H1 (cell line): ENCODE results near the gene ARMC9. TPM values are rescaled to one million over a fixed set of nuclear protein-coding genes. Genes with fewer than 3 reads are reported as not detected.

Experiments used
- CTCF ChIA-PET: fragments of 300-600 bp; sonication (Branson Sonifier 250); formaldehyde crosslinking; loops from one replicate; lab custom pipeline; 2021; ENCODE audit not compliant: partially characterized antibody; lab: Charles Lee
- POLR2A ChIA-PET: fragments of 300-600 bp; sonication (Branson Sonifier 250); formaldehyde crosslinking; loops from one replicate; lab custom pipeline; 2021; ENCODE audit warnings: inconsistent platforms; ENCODE audit not compliant: partially characterized antibody; lab: Charles Lee
- DNase-seq, 2 experiments: peaks; one replicate each; pipeline versions ENCODE4 v3.0.0 to v3.0.0-alpha.2; 2010 to 2022; ENCODE audit warnings: low spot score in 2 of 2, low read depth in 1 of 2, mixed read lengths in 1 of 2
- FAIRE-seq: peaks from 2 replicates; lab custom pipeline; 2011; peaks lifted over from hg19 to GRCh38; lab: Jason Lieb, UNC
- H2AFZ ChIP-seq: 2 replicates; pipeline ENCODE4 v1.8.1; 2012; ENCODE audit warnings: low read length, inconsistent platforms
- H2AK5ac ChIP-seq: 2 replicates; pipeline ENCODE4 v1.6.1; 2013; ENCODE audit warnings: low read depth, low read length
- H2BK120ac ChIP-seq: replicated peaks from 2 replicates; pipeline ENCODE3; 2013; ENCODE audit warnings: low read depth, low read length, inconsistent platforms
- H2BK12ac ChIP-seq: 2 replicates; pipeline ENCODE4 v1.6.1; 2013; ENCODE audit warnings: low read depth, low read length
- H2BK15ac ChIP-seq: 2 replicates; pipeline ENCODE4 v1.6.1; 2013; ENCODE audit warnings: low read length
- H2BK20ac ChIP-seq: 2 replicates; pipeline ENCODE4 v1.6.1; 2013; ENCODE audit warnings: low read length
- H2BK5ac ChIP-seq: 2 replicates; pipeline ENCODE4 v1.6.1; 2013; ENCODE audit warnings: low read depth, low read length
- H3K14ac ChIP-seq: 2 replicates; pipeline ENCODE4 v1.6.1; 2013; ENCODE audit warnings: inconsistent platforms; ENCODE audit not compliant: insufficient read length
- H3K18ac ChIP-seq: 2 replicates; pipeline ENCODE4 v1.6.1; 2013; ENCODE audit warnings: low read length; ENCODE audit errors: extremely low read depth
- H3K23ac ChIP-seq: 2 replicates; pipeline ENCODE4 v1.6.1; 2013; ENCODE audit warnings: inconsistent platforms; ENCODE audit not compliant: insufficient read length
- H3K23me2 ChIP-seq: 2 replicates; pipeline ENCODE4 v1.6.1; 2013; ENCODE audit warnings: low read depth, low read length
- H3K27ac ChIP-seq: 2 replicates; pipeline ENCODE4 v1.6.1; 2011; ENCODE audit warnings: low read depth, low read length, inconsistent platforms
- H3K27me3 ChIP-seq, 4 experiments: replicated peaks in 1 of 4; 1 replicate in 1 of 4; 2 replicates in 3 of 4; pipeline versions ENCODE4 v1.6.1 to v1.8.1; 2011 to 2013; ENCODE audit warnings: low read length in 3 of 4, mild to moderate bottlenecking in 3 of 4, inconsistent platforms in 2 of 4, mixed read lengths in 2 of 4, moderate library complexity in 1 of 4; ENCODE audit not compliant: control insufficient read depth in 3 of 4, insufficient read depth in 3 of 4; ENCODE audit errors: extremely low read depth in 1 of 4
- H3K36me3 ChIP-seq, 4 experiments: 2 replicates each; pipeline versions ENCODE4 v1.6.1 to v1.8.1; 2011 to 2013; ENCODE audit warnings: mild to moderate bottlenecking in 4 of 4, low read length in 3 of 4, moderate library complexity in 2 of 4, control low read depth in 1 of 4, inconsistent platforms in 1 of 4; ENCODE audit not compliant: insufficient read depth in 4 of 4, control insufficient read depth in 2 of 4
- H3K4ac ChIP-seq: replicated peaks from 2 replicates; pipeline ENCODE3; 2013; ENCODE audit warnings: low read length, low read depth, mixed read lengths, inconsistent platforms; ENCODE audit not compliant: insufficient read length
- H3K4me1 ChIP-seq, 4 experiments: replicated peaks in 1 of 4; 1 replicate in 1 of 4; 2 replicates in 3 of 4; pipeline versions ENCODE4 v1.6.1 to v1.8.1; 2011 to 2013; ENCODE audit warnings: low read length in 3 of 4, inconsistent platforms in 2 of 4, mixed read lengths in 1 of 4; ENCODE audit not compliant: insufficient read depth in 4 of 4, control insufficient read depth in 3 of 4
- H3K4me2 ChIP-seq, 2 experiments: 2 replicates each; pipeline versions ENCODE4 v1.6.1 to v1.8.1; 2011 to 2013; ENCODE audit warnings: low read depth in 2 of 2, low read length in 2 of 2, control low read depth in 1 of 2, inconsistent platforms in 1 of 2, mild to moderate bottlenecking in 1 of 2; ENCODE audit not compliant: insufficient read depth in 1 of 2
- H3K4me3 ChIP-seq, 4 experiments: fragments of 200-600, 300-600 bp in 1 of 4; sonication (generic), shearing (Covaris generic), sonication (Bioruptor Twin) in 1 of 4; 2 replicates each; pipeline versions ENCODE4 v1.5.1 to v1.8.1; 2011 to 2016; ENCODE audit warnings: low read length in 4 of 4, low read depth in 3 of 4, control low read depth in 2 of 4, inconsistent platforms in 2 of 4, mild to moderate bottlenecking in 2 of 4, mixed read lengths in 1 of 4, moderate library complexity in 1 of 4; ENCODE audit not compliant: insufficient read depth in 2 of 4; ENCODE audit errors: extremely low read depth in 1 of 4
- H3K56ac ChIP-seq: replicated peaks from 2 replicates; pipeline ENCODE3; 2013; ENCODE audit warnings: low read depth, mild to moderate bottlenecking, mixed read lengths, low read length, inconsistent platforms; ENCODE audit not compliant: insufficient read length
- H3K79me1 ChIP-seq: 2 replicates; pipeline ENCODE4 v1.6.1; 2013; ENCODE audit warnings: low read depth, low read length, control low read depth
- H3K79me2 ChIP-seq, 2 experiments: 2 replicates each; pipeline versions ENCODE4 v1.6.1 to v1.8.1; 2012 to 2013; ENCODE audit warnings: low read length in 2 of 2, mild to moderate bottlenecking in 2 of 2, inconsistent platforms in 1 of 2; ENCODE audit not compliant: insufficient read depth in 2 of 2, control insufficient read depth in 1 of 2
- H3K9ac ChIP-seq, 4 experiments: replicated peaks in 1 of 4; 1 replicate in 1 of 4; 2 replicates in 3 of 4; pipeline versions ENCODE4 v1.6.1 to v1.8.1; 2011 to 2013; ENCODE audit warnings: low read depth in 3 of 4, low read length in 3 of 4, control low read depth in 2 of 4, mild to moderate bottlenecking in 2 of 4, moderate library complexity in 2 of 4, inconsistent platforms in 1 of 4; ENCODE audit errors: extremely low read depth in 1 of 4
- H3K9me3 ChIP-seq, 2 experiments: 2 replicates each; pipeline versions ENCODE4 v1.6.1 to v1.8.1; 2012 to 2013; ENCODE audit warnings: mild to moderate bottlenecking in 2 of 2, moderate library complexity in 2 of 2, control low read depth in 1 of 2, inconsistent platforms in 1 of 2, low read depth in 1 of 2, low read length in 1 of 2, mixed read lengths in 1 of 2; ENCODE audit not compliant: insufficient read depth in 2 of 2
- H4K20me1 ChIP-seq, 2 experiments: replicated peaks in 1 of 2; 2 replicates each; pipeline versions ENCODE3 to v1.8.1; 2011 to 2013; ENCODE audit warnings: inconsistent platforms in 2 of 2, low read length in 2 of 2, mild to moderate bottlenecking in 1 of 2; ENCODE audit not compliant: insufficient read depth in 2 of 2, control insufficient read depth in 1 of 2
- H4K5ac ChIP-seq: 2 replicates; pipeline ENCODE4 v1.6.1; 2013; ENCODE audit warnings: low read length, low read depth, mixed read lengths, inconsistent platforms; ENCODE audit not compliant: insufficient read length
- H4K8ac ChIP-seq: 2 replicates; pipeline ENCODE4 v1.8.0; 2013; ENCODE audit warnings: mild to moderate bottlenecking, moderate library complexity, low read length, inconsistent platforms; ENCODE audit not compliant: insufficient read depth; ENCODE audit errors: extremely low read depth
- H4K91ac ChIP-seq: replicated peaks from 2 replicates; pipeline ENCODE3; 2013; ENCODE audit warnings: low read length, mixed read lengths, inconsistent platforms; ENCODE audit not compliant: insufficient read length
- ASH2L ChIP-seq: fragments of 200-600, 300-600 bp; sonication (generic); IDR thresholded peaks from one replicate; pipeline ENCODE4 v1.7.1; 2017; ENCODE audit warnings: low read length
- BACH1 ChIP-seq: IDR thresholded peaks from 2 replicates; pipeline ENCODE4 v1.6.1; 2012; ENCODE audit warnings: low read length, improper control_type of control experiment
- CHD2 ChIP-seq: IDR thresholded peaks from 2 replicates; pipeline ENCODE4 v1.6.1; 2012; ENCODE audit warnings: low read length, improper control_type of control experiment
- HDAC2 ChIP-seq, 2 experiments: fragments of 300-600 bp in 1 of 2; sonication (generic) in 1 of 2; IDR thresholded peaks; 2 replicates each; pipeline ENCODE4 v1.6.1; 2011 to 2012; ENCODE audit warnings: low read depth in 2 of 2, low read length in 2 of 2, mild to moderate bottlenecking in 2 of 2, moderate library complexity in 2 of 2, borderline replicate concordance in 1 of 2, inconsistent platforms in 1 of 2
- JUND ChIP-seq: IDR thresholded peaks from 2 replicates; pipeline ENCODE4 v1.6.1; 2011; ENCODE audit warnings: mild to moderate bottlenecking, improper control_type of control experiment, low read length
- RFX5 ChIP-seq: IDR thresholded peaks from 2 replicates; pipeline ENCODE4 v1.6.1; 2011; ENCODE audit warnings: low read depth, low read length, improper control_type of control experiment, borderline replicate concordance
- SIRT6 ChIP-seq: IDR thresholded peaks from one replicate; pipeline ENCODE4 v1.7.1; 2012; ENCODE audit warnings: low read length, inconsistent platforms
- SP1 ChIP-seq: IDR thresholded peaks from 2 replicates; pipeline ENCODE4 v1.6.1; 2011; ENCODE audit warnings: low read depth, low read length
- TBP ChIP-seq: IDR thresholded peaks from 2 replicates; pipeline ENCODE4 v1.6.1; 2011; ENCODE audit warnings: low read depth, low read length, improper control_type of control experiment
- ZNF274 ChIP-seq: IDR thresholded peaks from 2 replicates; pipeline ENCODE4 v1.7.0; 2012; ENCODE audit warnings: low read length, borderline replicate concordance; ENCODE audit errors: extremely low read depth
- WGBS, 2 experiments: shearing (Covaris generic) in 1 of 2; methylation state at CpG; one replicate each; pipeline versions ENCODE4 v1.1.6 to v1.1.7; 2013 to 2015; ENCODE audit warnings: low lambda C conversion rate in 2 of 2, mixed read lengths in 2 of 2, inconsistent platforms in 1 of 2, low coverage in 1 of 2, missing lambda C conversion rate in 1 of 2; ENCODE audit not compliant: insufficient replicate concordance in 2 of 2, insufficient coverage in 1 of 2, insufficient read length in 1 of 2; ENCODE audit errors: extremely low coverage in 1 of 2, missing lambda C conversion rate in 1 of 2; 5-methylcytosine and 5-hydroxymethylcytosine counted together
- polyA plus RNA-seq, 7 experiments: library from polyadenylated mRNA; depleted of rRNA in 3 of 7; stranded (reverse) in 5 of 7; unstranded in 2 of 7; fragments of >200 nt in 5 of 7; fragments of 200-250 nt in 2 of 7; gene quantifications; 1 replicate in 5 of 7; 2 replicates in 1 of 7; 4 replicates in 1 of 7; pipeline versions ENCODE4 v1.2.1 to v1.2.3, GENCODE V29; 2011 to 2013; ENCODE audit warnings: missing spikeins in 2 of 7, mixed read lengths in 2 of 7
- total RNA-seq: library from RNA; stranded (reverse); fragmentation: NEBNext Ultra II Directional; extraction: Animal tissue kit (Norgen Biotek cat#: 25700); gene quantifications from 2 replicates; pipeline ENCODE4 v1.2.1, GENCODE V29; 2021
- TF ChIP-seq, protein P1 (sequence below): IDR thresholded peaks from 2 replicates; pipeline ENCODE4 v1.6.1; 2012; ENCODE audit warnings: low read length, inconsistent platforms
- TF ChIP-seq, protein P2 (sequence below): IDR thresholded peaks from 2 replicates; pipeline ENCODE4 v1.6.1; 2012; ENCODE audit warnings: inconsistent platforms

Gene ARMC9
- total and polyA plus RNA-seq, 2 of the 8 experiments (the other 6 are each of a cell fraction or from before 2014, with no cell fraction given) = 23.2 to 36.1 TPM

DNA sequence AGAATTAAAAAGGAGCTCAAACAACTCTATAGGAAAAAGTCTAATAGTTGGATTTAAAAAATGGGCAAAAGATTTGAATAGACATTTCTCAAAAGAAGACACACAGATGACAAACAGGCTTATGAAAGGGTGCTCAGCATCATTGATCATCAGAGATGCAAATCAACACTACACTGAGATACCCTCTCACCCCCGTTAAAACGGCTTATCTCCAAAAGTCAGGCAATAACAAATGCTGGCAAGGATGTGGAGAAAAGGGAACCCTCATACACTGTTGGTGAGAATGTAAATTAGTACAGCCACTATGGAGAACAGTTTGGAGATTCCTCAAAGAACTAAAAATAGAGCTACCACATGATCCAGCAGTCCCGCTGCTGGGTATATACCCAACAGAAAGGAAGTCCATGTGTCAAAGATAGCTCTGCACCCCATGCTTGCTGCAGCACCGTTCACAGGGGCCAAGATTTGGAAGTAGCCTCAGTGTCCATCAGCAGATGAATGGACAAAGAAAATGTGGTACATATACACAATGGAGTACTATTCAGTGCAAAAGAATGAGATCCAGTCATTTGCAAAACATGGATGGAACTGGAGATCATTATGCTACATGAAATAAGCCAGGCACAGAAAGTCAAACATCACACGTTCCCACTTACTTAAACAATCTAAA, 150.4 kb downstream of the ARMC9 start:
- H4K20me1 ChIP-seq = no peaks in the 10 kb centered on the region
- H3K79me2 ChIP-seq = no peaks in the 10 kb centered on the region
- 93% methylated on average over 5 of the region's 5 CpGs; no CpG with 5 or more reads in 1 of the 2 experiments for WGBS, 2 experiments
- no peak overlapping the region for H3K14ac ChIP-seq
- H3K27me3 ChIP-seq = no peaks in the 10 kb centered on the region
- no peak for FAIRE-seq
- no peak overlapping the region for H3K4me3 ChIP-seq
- POLR2A ChIA-PET = no interaction called here
- no peak overlapping the region for H2BK15ac ChIP-seq
- H3K4me1 ChIP-seq = no peaks in the 10 kb centered on the region
- no peak overlapping the region for H2AK5ac ChIP-seq
- no peak overlapping the region for H2BK12ac ChIP-seq
- H2AFZ ChIP-seq = no peak overlapping the region
- H3K23ac ChIP-seq = no peak overlapping the region
- no peak overlapping the region for H3K56ac ChIP-seq
- H3K9ac ChIP-seq = no peak overlapping the region
- no peak overlapping the region for H3K27ac ChIP-seq
- no peaks in the 10 kb centered on the region for H3K9me3 ChIP-seq
- H3K36me3 ChIP-seq = no peaks in the 10 kb centered on the region; a peak in 1 of 8 replicates
- H4K5ac ChIP-seq = no peak overlapping the region
- H3K18ac ChIP-seq = no peak overlapping the region
- no peak overlapping the region for H4K91ac ChIP-seq
- H3K4me2 ChIP-seq = no peak overlapping the region
- no peaks in the 10 kb centered on the region; the same call in 1 of the 2 replicates for H3K23me2 ChIP-seq
- H2BK120ac ChIP-seq = no peak overlapping the region
- H4K8ac ChIP-seq = no peak overlapping the region
- CTCF ChIA-PET = interaction anchor here (1.0 to 1.4 kb wide), 5 partner anchors 13 to 64 kb away, joined by 3 to 7 read pairs (median 3); no protein-coding TSS in a partner anchor
- no peak overlapping the region for H2BK5ac ChIP-seq
- no peak for DNase-seq
- no peak overlapping the region for H2BK20ac ChIP-seq
- no peaks in the 10 kb centered on the region for H3K79me1 ChIP-seq
- no peak overlapping the region for H3K4ac ChIP-seq
- TF ChIP-seq CHD2 (no peak), JUND (no peak), TBP (no peak), RFX5 (no peak), BACH1 (no peak), ZNF274 (no peak), HDAC2 (IDR thresholded peaks at IDR 0.05; ENCODE audit: borderline replicate concordance in 1 of 2, low read depth in 2 of 2, low read length in 2 of 2) (no peak), SP1 (no peak), ASH2L (no peak), SIRT6 (no peak)
- TF ChIP-seq, protein P1, sequence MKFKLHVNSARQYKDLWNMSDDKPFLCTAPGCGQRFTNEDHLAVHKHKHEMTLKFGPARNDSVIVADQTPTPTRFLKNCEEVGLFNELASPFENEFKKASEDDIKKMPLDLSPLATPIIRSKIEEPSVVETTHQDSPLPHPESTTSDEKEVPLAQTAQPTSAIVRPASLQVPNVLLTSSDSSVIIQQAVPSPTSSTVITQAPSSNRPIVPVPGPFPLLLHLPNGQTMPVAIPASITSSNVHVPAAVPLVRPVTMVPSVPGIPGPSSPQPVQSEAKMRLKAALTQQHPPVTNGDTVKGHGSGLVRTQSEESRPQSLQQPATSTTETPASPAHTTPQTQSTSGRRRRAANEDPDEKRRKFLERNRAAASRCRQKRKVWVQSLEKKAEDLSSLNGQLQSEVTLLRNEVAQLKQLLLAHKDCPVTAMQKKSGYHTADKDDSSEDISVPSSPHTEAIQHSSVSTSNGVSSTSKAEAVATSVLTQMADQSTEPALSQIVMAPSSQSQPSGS = no peak
- TF ChIP-seq, protein P2, sequence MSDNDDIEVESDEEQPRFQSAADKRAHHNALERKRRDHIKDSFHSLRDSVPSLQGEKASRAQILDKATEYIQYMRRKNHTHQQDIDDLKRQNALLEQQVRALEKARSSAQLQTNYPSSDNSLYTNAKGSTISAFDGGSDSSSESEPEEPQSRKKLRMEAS = no peak
